Smooth muscle cell (in vitro differentiated cells): ENCODE data around the gene CRTC3. TPM values are rescaled to one million over a fixed set of nuclear protein-coding genes. Genes with fewer than 3 reads are reported as not detected.

Experiments used
- DNase-seq: peaks from one replicate; lab custom pipeline; 2025; ENCODE audit not compliant: unreplicated experiment; lab: John Stamatoyannopoulos, UW
- H2AFZ ChIP-seq: fragments of 200-600 bp; sonication (generic); 2 replicates; pipeline ENCODE4 v1.6.0; 2016; ENCODE audit warnings: antibody characterized with exemption, low read depth, mild to moderate bottlenecking
- H3F3A ChIP-seq: fragments of 200-600 bp; sonication (generic); 2 replicates; pipeline ENCODE4 v1.6.0; 2017; ENCODE audit warnings: antibody characterized with exemption, low read depth
- H3K27ac ChIP-seq: fragments of 200-600 bp; sonication (generic); 2 replicates; pipeline ENCODE4 v1.5.1; 2016; ENCODE audit warnings: low read depth, mild to moderate bottlenecking
- H3K27me3 ChIP-seq: fragments of 200-600 bp; sonication (generic); 2 replicates; pipeline ENCODE4 v1.6.1; 2016; ENCODE audit warnings: low read depth, mild to moderate bottlenecking
- H3K36me3 ChIP-seq: fragments of 200-600 bp; sonication (generic); 2 replicates; pipeline ENCODE4 v1.5.1; 2016; ENCODE audit warnings: low read depth
- H3K4me1 ChIP-seq: fragments of 200-600 bp; sonication (generic); 2 replicates; pipeline ENCODE4 v1.5.1; 2016; ENCODE audit warnings: low read depth
- H3K4me2 ChIP-seq: fragments of 200-600 bp; sonication (generic); 2 replicates; pipeline ENCODE4 v1.6.0; 2016; ENCODE audit warnings: mild to moderate bottlenecking
- H3K4me3 ChIP-seq: fragments of 200-600 bp; sonication (generic); 2 replicates; pipeline ENCODE4 v1.5.1; 2016; ENCODE audit warnings: mild to moderate bottlenecking
- H3K79me2 ChIP-seq: fragments of 200-600 bp; sonication (generic); 2 replicates; pipeline ENCODE4 v1.6.0; 2016; ENCODE audit warnings: low read depth, mild to moderate bottlenecking
- H3K9ac ChIP-seq: fragments of 200-600 bp; sonication (generic); 2 replicates; pipeline ENCODE4 v1.6.0; 2016; ENCODE audit warnings: low read depth
- H3K9me3 ChIP-seq: fragments of 200-600 bp; sonication (generic); replicated peaks from 2 replicates; pipeline ENCODE4 v1.5.1; 2016; ENCODE audit warnings: low read depth
- H4K20me1 ChIP-seq: fragments of 200-600 bp; sonication (generic); 2 replicates; pipeline ENCODE4 v1.6.0; 2016; ENCODE audit warnings: low read depth
- WGBS: methylation state at CpG from one replicate; pipeline ENCODE4 v1.1.7; 2016; ENCODE audit warnings: low lambda C conversion rate; 5-methylcytosine and 5-hydroxymethylcytosine counted together
- polyA plus RNA-seq: library from polyadenylated mRNA; unstranded; fragments of >200 nt; fragmentation: Nextera tagmentation; extraction: Ambion mirVana; gene quantifications from 2 replicates; pipeline ENCODE4 v1.2.1, GENCODE V29; 2016
- total RNA-seq: library from RNA; depleted of rRNA; stranded (reverse); fragments of >200 nt; gene quantifications from 2 replicates; pipeline ENCODE4 v1.2.3, GENCODE V29; 2014
- TF ChIP-seq, protein P1 (sequence below): fragments of 200-600 bp; sonication (generic); IDR thresholded peaks from 2 replicates; pipeline ENCODE4 v1.5.1; 2017; ENCODE audit warnings: borderline replicate concordance, mild to moderate bottlenecking, antibody characterized with exemption; ENCODE audit not compliant: insufficient read depth, poor library complexity, severe bottlenecking

CRTC3 gene
- total and polyA plus RNA-seq, 2 experiments from 2014 or later = 12.2 to 12.5 TPM

- Histone ChIP-seq H3K4me2 (no peak overlapping the region), H3K9me3 (no peaks in the 10 kb centered on the region), H3K9ac (no peak overlapping the region), H3K27me3 (no peaks in the 10 kb centered on the region), H3K4me1 (no peaks in the 10 kb centered on the region), H3K79me2 (peaks cover 61% of the 10 kb centered on the region), H3K36me3 (no peaks in the 10 kb centered on the region), H3K27ac (no peak overlapping the region), H4K20me1 (peaks cover 74% of the 10 kb centered on the region), H3K4me3 (no peak overlapping the region), H2AFZ (no peak overlapping the region), H3F3A (no peaks in the 10 kb centered on the region)
- 96% methylated on average over 10 of the region's 10 CpGs for WGBS
- TF ChIP-seq, protein P1, sequence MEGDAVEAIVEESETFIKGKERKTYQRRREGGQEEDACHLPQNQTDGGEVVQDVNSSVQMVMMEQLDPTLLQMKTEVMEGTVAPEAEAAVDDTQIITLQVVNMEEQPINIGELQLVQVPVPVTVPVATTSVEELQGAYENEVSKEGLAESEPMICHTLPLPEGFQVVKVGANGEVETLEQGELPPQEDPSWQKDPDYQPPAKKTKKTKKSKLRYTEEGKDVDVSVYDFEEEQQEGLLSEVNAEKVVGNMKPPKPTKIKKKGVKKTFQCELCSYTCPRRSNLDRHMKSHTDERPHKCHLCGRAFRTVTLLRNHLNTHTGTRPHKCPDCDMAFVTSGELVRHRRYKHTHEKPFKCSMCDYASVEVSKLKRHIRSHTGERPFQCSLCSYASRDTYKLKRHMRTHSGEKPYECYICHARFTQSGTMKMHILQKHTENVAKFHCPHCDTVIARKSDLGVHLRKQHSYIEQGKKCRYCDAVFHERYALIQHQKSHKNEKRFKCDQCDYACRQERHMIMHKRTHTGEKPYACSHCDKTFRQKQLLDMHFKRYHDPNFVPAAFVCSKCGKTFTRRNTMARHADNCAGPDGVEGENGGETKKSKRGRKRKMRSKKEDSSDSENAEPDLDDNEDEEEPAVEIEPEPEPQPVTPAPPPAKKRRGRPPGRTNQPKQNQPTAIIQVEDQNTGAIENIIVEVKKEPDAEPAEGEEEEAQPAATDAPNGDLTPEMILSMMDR = no peak
- no peak for DNase-seq
Measured at GRCh38 chr15:90539789-90540188, 10.1 kb downstream of the CRTC3 start.

- Histone ChIP-seq H3K79me2 (peaks cover 51% of the 10 kb centered on the region), H3F3A (no peaks in the 10 kb centered on the region), H3K27ac (no peak overlapping the region), H3K4me2 (no peak overlapping the region), H3K27me3 (no peaks in the 10 kb centered on the region), H3K9me3 (no peaks in the 10 kb centered on the region), H3K4me3 (no peak overlapping the region), H3K4me1 (no peaks in the 10 kb centered on the region), H3K9ac (no peak overlapping the region), H4K20me1 (peaks cover 67% of the 10 kb centered on the region), H2AFZ (no peak overlapping the region), H3K36me3 (no peaks in the 10 kb centered on the region)
- TF ChIP-seq, protein P1 = no peak
- no peak for DNase-seq
- 93% methylated on average over 3 of the region's 3 CpGs for WGBS
Measured at GRCh38 chr15:90540768-90541167, 11.0 kb downstream of the CRTC3 start.

- no peak overlapping the region for H3K4me2 ChIP-seq
- H3K27ac ChIP-seq = no peak overlapping the region
- 94% methylated on average over 7 of the region's 7 CpGs for WGBS
- no peaks in the 10 kb centered on the region for H3K27me3 ChIP-seq
- no peak overlapping the region for H3K4me3 ChIP-seq
- H4K20me1 ChIP-seq = peaks cover 31% of the 10 kb centered on the region
- peaks cover 17% of the 10 kb centered on the region for H3K79me2 ChIP-seq
- TF ChIP-seq, protein P1 = no peak
- no peak overlapping the region for H3K9ac ChIP-seq
- no peak for DNase-seq
- H2AFZ ChIP-seq = no peak overlapping the region
- H3K4me1 ChIP-seq = no peaks in the 10 kb centered on the region
- no peaks in the 10 kb centered on the region for H3K36me3 ChIP-seq
- H3K9me3 ChIP-seq = no peaks in the 10 kb centered on the region
- H3F3A ChIP-seq = no peaks in the 10 kb centered on the region
Measured at GRCh38 chr15:90545095-90545494, 15.4 kb downstream of the CRTC3 start.

GRCh38 chr15:90547540-90547939 lies 17.8 kb downstream of the CRTC3 start:
- Histone ChIP-seq H3K4me3 (no peak overlapping the region), H3K27ac (no peak overlapping the region), H2AFZ (no peak overlapping the region), H4K20me1 (peaks cover 17% of the 10 kb centered on the region), H3K4me2 (no peak overlapping the region), H3K79me2 (peaks cover 9% of the 10 kb centered on the region), H3K9ac (no peak overlapping the region), H3K9me3 (no peaks in the 10 kb centered on the region), H3K27me3 (no peaks in the 10 kb centered on the region), H3F3A (peaks cover 6% of the 10 kb centered on the region), H3K4me1 (peaks cover 6% of the 10 kb centered on the region), H3K36me3 (no peaks in the 10 kb centered on the region)
- 83% methylated on average over 2 of the region's 2 CpGs for WGBS
- DNase-seq = no peak
- TF ChIP-seq, protein P1 = no peak
